Mucosa of stomach (tissue), 1 donor: ENCODE results near the gene GPSM3.
"Not testable (repeated sequence)": the region's sequence is repeated elsewhere in the genome, so short reads cannot be mapped to it uniquely, and the experiment has no call there.

Experiments used
- H3K27me3 ChIP-seq: one replicate; pipeline ENCODE4 v1.7.0; 2013; ENCODE audit warnings: mild to moderate bottlenecking, low read length; ENCODE audit not compliant: control insufficient read depth, insufficient read depth
- H3K36me3 ChIP-seq: one replicate; pipeline ENCODE4 v1.7.0; 2013; ENCODE audit warnings: low read length; ENCODE audit not compliant: control insufficient read depth, insufficient read depth
- H3K4me1 ChIP-seq: one replicate; pipeline ENCODE4 v1.7.0; 2013; ENCODE audit warnings: mild to moderate bottlenecking, low read length; ENCODE audit not compliant: control insufficient read depth, insufficient read depth
- H3K4me3 ChIP-seq: one replicate; pipeline ENCODE4 v1.7.0; 2013; ENCODE audit warnings: low read length
- H3K9ac ChIP-seq: one replicate; pipeline ENCODE4 v1.7.0; 2013; ENCODE audit warnings: mild to moderate bottlenecking, low read length, moderate library complexity
- H3K9me3 ChIP-seq: one replicate; pipeline ENCODE4 v1.7.0; 2013; ENCODE audit warnings: mild to moderate bottlenecking, low read length, moderate library complexity; ENCODE audit not compliant: control insufficient read depth
- donor health status: Pancreatic carcinoma.

GPSM3 gene

DNA sequence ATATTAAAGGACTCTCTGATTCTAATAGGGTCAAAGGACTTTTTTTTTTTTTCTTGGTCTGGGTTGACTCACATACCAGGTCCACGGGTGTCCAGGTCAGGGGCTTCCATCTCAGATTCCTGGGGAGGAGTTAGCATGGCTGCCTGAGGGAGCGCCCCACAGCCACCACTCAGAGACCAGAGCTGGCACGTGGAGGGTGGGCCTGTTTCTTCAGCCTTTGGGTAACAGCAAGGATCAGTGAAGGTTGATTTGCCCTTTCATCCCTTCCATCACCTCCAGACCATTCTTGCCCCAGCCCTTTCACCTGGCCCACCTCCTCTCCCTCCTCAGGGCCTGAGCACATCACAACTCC is 5.9 kb upstream of the GPSM3 start:
- H3K9me3 ChIP-seq: no peaks in the 10 kb centered on the region

DNA sequence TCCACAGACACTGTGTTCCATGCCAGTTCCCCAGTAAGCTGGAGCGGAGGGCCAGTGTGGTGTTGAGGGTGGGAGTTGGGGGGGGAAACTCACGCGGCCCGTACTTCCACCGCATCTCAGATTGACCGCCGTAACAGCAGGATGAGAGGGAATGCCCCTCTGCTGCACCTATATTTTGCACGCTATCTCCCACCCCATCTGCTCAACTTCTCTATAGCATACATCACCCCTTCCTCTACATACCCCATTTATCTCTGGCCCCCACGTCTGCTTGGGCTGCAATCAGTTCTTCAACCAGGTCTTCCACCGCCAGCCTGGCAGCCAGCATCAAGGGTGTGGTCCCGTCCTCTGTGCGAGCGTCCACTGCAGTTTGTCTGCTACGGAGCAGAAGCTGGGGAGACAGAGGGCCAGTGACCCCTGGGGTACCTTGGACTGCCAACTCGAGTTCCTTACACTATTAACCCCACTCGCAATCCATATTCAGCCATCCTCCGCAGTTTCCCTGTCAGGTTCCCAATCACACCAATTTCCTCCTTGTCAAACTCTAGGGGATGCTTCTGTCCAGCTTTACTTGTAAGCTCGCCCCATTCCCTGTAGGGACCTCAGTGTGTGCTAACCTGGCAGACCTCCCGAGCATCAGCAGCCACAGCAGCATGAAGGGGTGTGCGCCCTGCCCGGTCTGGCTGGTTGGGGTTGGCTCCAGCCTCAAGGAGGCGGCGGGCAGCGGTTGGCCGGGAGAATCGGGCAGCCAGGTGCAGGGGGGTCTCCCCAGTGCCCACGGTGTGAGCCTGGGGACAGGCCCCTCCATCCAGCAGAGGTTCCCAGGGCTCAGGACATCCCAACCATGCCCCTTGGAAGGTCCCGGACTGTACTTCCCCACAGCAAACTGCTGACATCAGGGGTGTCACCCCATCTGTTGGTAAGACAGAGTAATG is 4.5 kb upstream of the GPSM3 start:
- peak overlapping the region; percentile 97 for H3K9ac ChIP-seq
- H3K9me3 ChIP-seq: no peaks in the 10 kb centered on the region
- H3K4me1 ChIP-seq: peaks cover 30% of the 10 kb centered on the region
- H3K4me3 ChIP-seq: peak overlapping the region; percentile 94
- H3K36me3 ChIP-seq: no peaks in the 10 kb centered on the region
- peaks cover 2% of the 10 kb centered on the region for H3K27me3 ChIP-seq

More for the DNA sequence above, 5.9 kb upstream of the GPSM3 start:
- Histone ChIP-seq H3K27me3 (peaks cover 3% of the 10 kb centered on the region), H3K36me3 (no peaks in the 10 kb centered on the region), H3K4me1 (peaks cover 18% of the 10 kb centered on the region), H3K4me3 (no peak overlapping the region), H3K9ac (no peak overlapping the region)

DNA sequence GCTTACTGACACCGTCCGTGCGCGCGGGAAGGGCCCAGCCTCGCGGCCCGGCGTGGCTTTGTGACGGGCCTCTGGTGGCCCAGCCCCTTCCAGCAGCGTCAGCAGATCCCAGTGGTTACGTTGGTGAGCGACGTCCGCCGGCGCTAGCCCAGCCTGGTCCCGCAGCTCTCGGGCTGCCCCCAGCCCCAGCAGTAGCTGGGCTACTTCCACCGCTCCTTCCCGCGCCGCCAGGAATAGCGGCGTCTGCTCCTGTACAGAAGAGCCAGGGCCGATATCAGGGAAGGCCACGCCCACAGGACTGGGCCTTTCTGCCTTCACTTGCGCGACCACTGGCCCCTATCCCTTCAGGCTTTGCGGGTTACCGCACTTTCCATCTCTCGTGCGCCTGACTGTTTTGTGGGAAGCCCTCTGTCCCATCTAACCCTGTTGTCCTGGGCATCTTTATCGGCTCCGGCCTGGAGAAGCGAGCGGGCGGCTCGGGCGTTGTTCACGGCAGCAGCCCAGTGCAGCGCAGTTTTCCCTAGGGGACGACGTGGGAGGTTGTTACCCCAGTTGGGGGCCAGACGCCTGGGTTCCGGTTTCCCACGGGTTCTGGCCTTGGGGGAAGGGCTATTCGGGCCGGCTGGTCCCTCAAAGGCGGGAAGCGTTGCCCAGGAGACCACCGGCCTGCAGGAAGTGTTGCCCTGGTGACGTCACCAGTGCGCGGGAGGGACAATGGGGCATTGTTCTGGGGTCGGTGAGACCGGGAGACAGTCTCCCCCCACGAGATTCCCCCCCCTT is 3.6 kb upstream of the GPSM3 start:
- peaks cover 36% of the 10 kb centered on the region for H3K4me1 ChIP-seq
- no peaks in the 10 kb centered on the region for H3K9me3 ChIP-seq
- H3K36me3 ChIP-seq: no peaks in the 10 kb centered on the region
- peak overlapping the region; percentile 97 for H3K9ac ChIP-seq
- H3K27me3 ChIP-seq: no peaks in the 10 kb centered on the region
- H3K4me3 ChIP-seq: peak overlapping the region; percentile 94

DNA sequence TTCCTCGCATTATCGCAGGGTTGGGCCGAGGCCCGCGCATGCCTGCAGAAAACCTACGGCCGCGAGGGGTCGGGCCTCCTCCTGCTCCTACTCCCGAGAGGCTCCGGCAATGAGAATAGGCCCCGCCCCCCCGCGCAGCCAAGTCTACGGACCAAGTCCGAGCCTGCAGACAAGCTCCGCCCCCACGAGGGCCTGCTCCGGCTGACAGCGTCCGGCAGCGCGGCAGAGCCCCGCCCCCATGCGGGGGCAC is 3.1 kb upstream of the GPSM3 start:
- H3K9me3 ChIP-seq: no peaks in the 10 kb centered on the region
- peak overlapping the region; percentile 97 for H3K9ac ChIP-seq
- no peak overlapping the region for H3K4me3 ChIP-seq
- H3K4me1 ChIP-seq: peaks cover 40% of the 10 kb centered on the region
- no peaks in the 10 kb centered on the region for H3K27me3 ChIP-seq
- H3K36me3 ChIP-seq: no peaks in the 10 kb centered on the region

DNA sequence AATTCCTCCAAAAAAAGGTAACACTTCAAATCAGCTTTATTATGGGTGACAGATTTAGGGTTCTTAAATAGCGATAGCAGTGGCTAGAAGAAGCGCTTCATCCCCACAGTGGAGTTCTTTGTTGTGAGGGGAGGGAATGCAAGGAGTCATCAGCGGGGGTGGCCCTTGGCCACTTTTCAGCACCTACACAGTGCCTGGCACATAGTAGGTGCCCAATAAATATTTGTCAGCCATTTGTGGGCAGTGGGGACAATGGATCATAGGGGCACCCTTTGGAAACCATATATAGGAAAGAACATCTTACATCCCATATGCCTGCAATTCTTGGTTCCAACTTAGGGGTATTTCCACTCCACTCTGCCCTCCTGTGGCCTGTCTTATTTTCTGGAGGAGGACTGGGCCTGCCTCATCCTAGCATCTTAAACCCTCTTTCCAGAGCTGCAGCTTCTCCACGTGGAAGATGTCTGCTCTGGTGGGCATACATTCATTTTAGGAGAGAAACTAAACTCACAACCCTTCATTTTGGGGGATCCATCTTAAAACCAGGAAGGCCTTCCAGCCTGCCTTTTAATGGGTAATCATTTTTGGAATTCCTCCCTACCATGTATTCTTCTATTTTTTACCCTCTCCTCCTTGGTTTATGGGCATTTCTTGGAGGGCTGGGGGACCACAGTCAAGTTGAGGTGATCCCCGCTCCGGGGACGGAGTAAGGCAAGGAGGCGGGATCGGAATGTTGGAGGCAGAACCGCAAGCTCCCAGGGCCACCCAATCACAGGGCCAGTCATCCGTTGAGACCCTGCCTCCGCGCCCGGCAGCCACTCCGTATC is 2.6 kb upstream of the GPSM3 start:
- H3K9ac ChIP-seq: peak overlapping the region; percentile 66
- H3K4me3 ChIP-seq: peak overlapping the region; percentile 51
- H3K4me1 ChIP-seq: peaks cover 44% of the 10 kb centered on the region

DNA sequence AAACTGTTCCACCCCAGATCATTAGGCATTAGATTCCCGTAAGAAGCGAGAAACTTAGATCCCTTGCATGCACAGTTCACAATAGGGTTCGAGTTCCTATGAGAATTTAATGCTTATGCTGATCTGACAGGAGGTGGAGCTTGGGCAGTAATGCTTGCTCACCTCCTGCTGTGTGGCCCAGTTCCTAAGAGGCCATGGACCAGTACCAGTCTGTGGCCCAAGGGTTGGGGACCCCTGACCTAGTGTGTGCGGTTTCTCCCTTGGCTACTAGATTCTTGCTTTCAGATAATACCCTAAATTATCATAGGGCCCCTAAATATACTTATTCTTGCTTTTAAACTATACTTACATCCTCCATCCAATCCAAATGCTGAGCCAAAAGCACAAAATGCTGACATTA is 1.9 kb upstream of the GPSM3 start:
- Histone ChIP-seq H3K4me1 (peaks cover 44% of the 10 kb centered on the region), H3K9me3 (no peaks in the 10 kb centered on the region), H3K9ac (no peak overlapping the region), H3K27me3 (no peaks in the 10 kb centered on the region), H3K4me3 (no peak overlapping the region), H3K36me3 (no peaks in the 10 kb centered on the region)

More for the DNA sequence above, 2.6 kb upstream of the GPSM3 start:
- Histone ChIP-seq H3K36me3 (no peaks in the 10 kb centered on the region), H3K27me3 (no peaks in the 10 kb centered on the region), H3K9me3 (no peaks in the 10 kb centered on the region)

DNA sequence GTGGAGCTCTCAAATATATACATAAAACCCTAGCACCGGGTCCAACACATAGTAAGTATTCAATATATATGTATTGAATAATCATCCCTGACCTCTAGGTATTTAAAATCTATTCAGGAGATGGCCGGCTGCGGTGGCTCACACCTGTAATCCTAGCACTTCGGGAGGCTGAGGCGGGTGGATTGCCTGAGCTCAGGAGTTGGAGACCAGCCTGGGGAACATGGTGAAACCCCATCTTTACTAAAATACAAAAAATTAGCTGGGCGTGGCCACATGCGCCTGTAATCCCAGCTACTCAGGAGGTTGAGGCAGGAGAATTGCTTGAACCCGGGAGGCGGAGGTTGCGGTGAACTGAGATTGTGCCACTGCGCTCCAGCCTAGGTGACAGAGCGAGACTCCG is 653 bp upstream of the GPSM3 start:
- Histone ChIP-seq H3K4me1 (peaks cover 53% of the 10 kb centered on the region), H3K9ac (peak overlapping the region; percentile 95), H3K4me3 (peak overlapping the region; percentile 11)
- not testable (repeated sequence) for H3K36me3 ChIP-seq, H3K27me3 ChIP-seq, H3K9me3 ChIP-seq

DNA sequence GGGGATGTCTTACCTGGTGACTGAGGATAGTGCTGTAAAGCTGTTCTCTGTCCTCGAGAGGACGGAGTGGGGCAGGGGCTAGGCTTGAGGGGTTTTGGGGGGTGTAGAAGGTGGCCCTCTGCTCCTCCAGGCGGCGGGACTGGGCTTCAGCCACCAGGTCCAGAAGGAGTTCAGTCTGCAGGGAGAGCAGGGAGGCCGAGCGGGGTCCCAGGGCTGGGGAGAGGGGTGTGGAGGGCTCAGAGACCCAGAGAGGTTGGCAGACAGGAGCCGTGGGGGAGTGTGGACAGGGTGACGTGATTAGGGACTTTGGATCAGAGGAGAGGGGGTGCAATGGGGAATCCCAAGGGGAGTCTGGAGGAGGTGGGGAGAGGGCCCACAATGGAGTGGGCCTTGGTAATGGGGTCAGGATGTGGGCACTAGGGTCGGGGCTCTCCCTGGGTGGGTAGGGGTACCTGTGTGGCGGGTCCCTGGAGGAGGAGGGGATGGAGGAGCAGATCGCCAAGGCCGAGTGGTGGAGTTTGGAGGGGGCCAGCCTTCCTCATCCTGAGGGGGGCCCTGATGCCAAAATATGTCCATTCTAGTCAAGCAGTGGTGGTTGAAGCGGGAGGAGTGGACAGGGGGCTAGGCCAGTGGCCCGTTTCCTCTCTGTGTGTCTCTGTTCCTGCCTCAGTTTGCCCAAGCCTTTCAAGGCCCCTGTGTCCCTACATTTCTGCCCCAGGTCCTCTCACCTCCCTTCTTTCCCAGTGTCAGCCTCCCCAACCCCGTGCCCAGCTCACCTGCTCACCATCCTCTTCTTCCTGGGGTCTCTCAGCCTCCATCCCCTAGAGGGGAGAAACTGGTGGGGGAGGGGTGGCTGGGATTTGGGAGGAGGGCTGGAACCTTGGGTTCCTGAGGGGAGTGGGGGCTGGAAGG is 491 bp downstream of the GPSM3 start:
- Histone ChIP-seq H3K9ac (peak overlapping the region; percentile 95), H3K27me3 (no peaks in the 10 kb centered on the region), H3K4me1 (peaks cover 55% of the 10 kb centered on the region), H3K36me3 (no peaks in the 10 kb centered on the region), H3K4me3 (no peak overlapping the region), H3K9me3 (no peaks in the 10 kb centered on the region)

DNA sequence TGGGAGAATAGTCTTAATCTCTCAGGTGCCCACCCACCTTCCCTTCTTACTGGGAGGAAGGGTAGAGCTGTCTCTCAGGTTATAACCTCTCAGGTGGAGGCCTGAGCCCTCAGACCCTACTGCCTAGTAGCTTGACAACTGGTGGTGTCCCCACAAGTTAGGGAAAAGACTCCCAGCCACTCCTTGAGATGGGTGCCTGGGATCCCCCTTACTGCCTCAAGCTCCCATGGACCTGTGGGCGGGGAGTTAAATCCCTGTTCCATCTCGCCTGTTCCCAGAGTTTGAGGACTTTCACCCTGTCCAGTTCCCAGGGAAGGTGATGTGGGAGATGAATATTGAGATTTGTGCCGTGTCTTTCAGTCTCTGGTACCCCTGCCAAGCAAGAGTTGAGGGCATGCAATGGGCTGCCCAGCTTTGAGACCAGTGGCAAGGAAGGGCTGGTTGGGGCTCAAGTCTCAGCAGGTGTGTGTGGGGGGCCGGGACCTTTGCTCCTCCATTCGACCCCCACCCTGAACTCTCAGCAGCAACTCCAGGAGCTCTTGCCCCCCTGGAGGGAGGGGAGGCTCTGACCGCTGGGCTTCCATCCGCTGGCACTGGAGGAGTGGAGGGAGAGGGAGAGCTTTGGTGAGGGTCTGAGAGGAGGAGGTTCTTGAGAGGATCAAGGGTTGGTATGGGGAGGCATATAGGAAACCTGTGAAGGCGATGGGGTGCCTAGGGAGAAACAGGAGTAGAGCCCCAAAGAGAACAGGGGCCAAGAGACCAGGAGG is 1.3 kb downstream of the GPSM3 start:
- H3K36me3 ChIP-seq: no peaks in the 10 kb centered on the region
- H3K27me3 ChIP-seq: no peaks in the 10 kb centered on the region
- no peaks in the 10 kb centered on the region for H3K9me3 ChIP-seq
- no peak overlapping the region for H3K4me3 ChIP-seq
- peak overlapping the region; percentile 95 for H3K9ac ChIP-seq
- H3K4me1 ChIP-seq: peaks cover 54% of the 10 kb centered on the region

DNA sequence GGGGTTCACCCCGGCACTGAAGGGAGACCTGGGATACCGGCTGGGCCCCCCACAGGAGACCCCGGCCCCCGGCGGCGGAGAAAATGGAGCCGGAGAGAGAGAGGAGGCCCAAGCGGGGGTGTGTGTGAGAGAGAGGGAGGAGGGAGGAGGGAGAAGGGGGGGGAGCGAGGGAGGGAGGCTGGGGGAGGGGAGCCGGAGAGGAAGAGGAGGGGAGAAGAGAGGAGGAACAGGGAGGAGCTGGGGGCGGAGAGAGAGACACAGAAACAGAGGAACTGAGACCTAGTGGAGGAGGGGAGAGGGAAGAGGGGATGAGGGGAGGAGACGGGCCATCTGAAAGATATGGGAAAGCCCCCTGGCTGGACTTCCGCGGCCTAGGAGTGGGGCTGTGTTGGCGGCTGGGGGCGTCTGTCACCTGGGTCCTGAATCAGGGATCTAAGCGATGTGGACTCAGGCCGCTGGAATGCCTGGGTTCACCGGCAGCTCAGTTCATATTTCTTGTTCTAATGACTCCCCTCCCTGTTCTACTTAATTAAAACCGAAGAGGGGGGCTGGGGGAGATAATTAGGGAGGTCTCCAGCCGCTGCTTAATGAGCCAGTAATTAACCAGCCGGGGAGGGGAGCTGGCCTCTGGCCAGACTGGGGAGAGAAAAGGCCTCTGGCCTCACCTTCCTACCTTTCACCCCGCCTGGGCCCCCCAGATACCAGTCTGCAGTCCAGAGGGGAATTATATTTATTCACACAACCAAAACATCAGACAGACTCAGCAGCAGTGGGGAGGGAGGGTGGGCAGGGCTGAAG is 2.2 kb downstream of the GPSM3 start, which contains the start of gene PBX2:
Gene PBX2, minus strand, starts transcription at position 149 of the 798 bp plus-strand sequence. CDS start 287 bp downstream, outside the sequence.
- H3K9me3 ChIP-seq: no peaks in the 10 kb centered on the region
- H3K4me3 ChIP-seq: peak within 1 kb of the TSS; percentile 66
- H3K27me3 ChIP-seq: no peaks in the 10 kb centered on the region
- peak within 1 kb of the TSS; percentile 95 for H3K9ac ChIP-seq
- H3K4me1 ChIP-seq: peaks cover 58% of the 10 kb centered on the region
- no peaks in the 10 kb centered on the region for H3K36me3 ChIP-seq
